Measurements from ENCODE around the gene TMIGD3. TPM values are rescaled to one million over a fixed set of nuclear protein-coding genes. Genes with fewer than 3 reads are reported as not detected.

TMIGD3 gene
- total and polyA plus RNA-seq, 2 donors (not counting 1 experiment from before 2014, with no cell fraction given), result 0.19 TPM; not detected in 1

GRCh38 chr1:111488669-111489068, 14.8 kb downstream of the TMIGD3 start:
- Mint-ChIP-seq H3K4me1 (peaks cover 14% of the 10 kb centered on the region), H3K9me3 (ENCODE audit: insufficient read depth) (no peaks in the 10 kb centered on the region), H3K4me3 (no peak overlapping the region), H3K27ac (no peak overlapping the region), H3K27me3 (no peaks in the 10 kb centered on the region)
- no peaks in the 10 kb centered on the region for H3K79me2 ChIP-seq (ENCODE audit: control insufficient read depth, insufficient read depth, low read length)
- H3K36me3 ChIP-seq (replicated peaks in 1 of 2; ENCODE audit: control extremely low read depth in 1 of 2, control insufficient read depth in 1 of 2, extremely low read depth in 1 of 2, insufficient read depth in 2 of 2, low read length in 1 of 2), result no peaks in the 10 kb centered on the region
- intact Hi-C loops (cut with micrococcal nuclease), result no loop called here
- H3K4me3 ChIP-seq (ENCODE audit: control extremely low read depth in 1 of 5, extremely low read depth in 1 of 5, insufficient read depth in 1 of 5, low read depth in 2 of 5, low read length in 4 of 5), result no peak overlapping the region
- H3K9me3 ChIP-seq (ENCODE audit: control extremely low read depth in 1 of 3, control insufficient read depth in 2 of 3, insufficient read depth in 1 of 3, low read length in 2 of 3), result no peaks in the 10 kb centered on the region
- TF ChIP-seq EZH2 (IDR thresholded peaks at IDR 0.05; ENCODE audit: borderline replicate concordance, insufficient read depth, low read depth, low read length, poor library complexity, severe bottlenecking), result no peak
- no peak for TF ChIP-seq CTCF (IDR thresholded peaks at IDR 0.05)
- H3K4me2 ChIP-seq (replicated peaks; ENCODE audit: low read depth, low read length, poor library complexity, severe bottlenecking), result no peak overlapping the region
- H3K4me1 ChIP-seq (ENCODE audit: control insufficient read depth in 2 of 2, insufficient read depth in 2 of 2, low read length in 2 of 2), result no peaks in the 10 kb centered on the region
- 93% methylated on average over 4 of the region's 9 CpGs for WGBS (ENCODE audit: insufficient coverage)
- no peak overlapping the region for H2AFZ ChIP-seq (ENCODE audit: insufficient read depth, low read depth, low read length, poor library complexity, severe bottlenecking)
- CTCF ChIA-PET, result interaction anchor here (0.9 to 4.3 kb wide), 8 partner anchors 9 to 268 kb away, joined by 3 to 51 read pairs (median 4); no protein-coding TSS in a partner anchor
- no peak overlapping the region for H3K27ac ChIP-seq (ENCODE audit: low read length in 2 of 2)
- no peak for ATAC-seq (ENCODE audit: low read depth)
- no peak for DNase-seq
- H3K27me3 ChIP-seq (replicated peaks in 1 of 4; ENCODE audit: control extremely low read depth in 1 of 4, control insufficient read depth in 3 of 4, insufficient read depth in 4 of 4, low read length in 3 of 4), result no peaks in the 10 kb centered on the region
- POLR2A ChIA-PET, result no interaction called here
- no peaks in the 10 kb centered on the region for H4K20me1 ChIP-seq (ENCODE audit: control insufficient read depth, insufficient read depth, low read length, poor library complexity, severe bottlenecking)
- H3K9ac ChIP-seq (ENCODE audit: low read length), result no peak overlapping the region

- Mint-ChIP-seq H3K4me3 (no peak overlapping the region), H3K4me1 (peaks cover 15% of the 10 kb centered on the region), H3K27me3 (no peaks in the 10 kb centered on the region), H3K9me3 (ENCODE audit: insufficient read depth) (no peaks in the 10 kb centered on the region), H3K27ac (no peak overlapping the region)
- TF ChIP-seq EZH2 (IDR thresholded peaks at IDR 0.05; ENCODE audit: borderline replicate concordance, insufficient read depth, low read depth, low read length, poor library complexity, severe bottlenecking) (no peak), CTCF (IDR thresholded peaks at IDR 0.05) (no peak)
- no peaks in the 10 kb centered on the region for H3K36me3 ChIP-seq (replicated peaks in 1 of 2; ENCODE audit: control extremely low read depth in 1 of 2, control insufficient read depth in 1 of 2, extremely low read depth in 1 of 2, insufficient read depth in 2 of 2, low read length in 1 of 2)
- DNase-seq (no peak), ATAC-seq (ENCODE audit: low read depth) (no peak)
- H3K27ac ChIP-seq (ENCODE audit: low read length in 2 of 2), result no peak overlapping the region
- no peaks in the 10 kb centered on the region for H3K79me2 ChIP-seq (ENCODE audit: control insufficient read depth, insufficient read depth, low read length)
- no peak overlapping the region for H3K4me2 ChIP-seq (replicated peaks; ENCODE audit: low read depth, low read length, poor library complexity, severe bottlenecking)
- no peak overlapping the region for H3K9ac ChIP-seq (ENCODE audit: low read length)
- H3K27me3 ChIP-seq (replicated peaks in 1 of 4; ENCODE audit: control extremely low read depth in 1 of 4, control insufficient read depth in 3 of 4, insufficient read depth in 4 of 4, low read length in 3 of 4), result no peaks in the 10 kb centered on the region
- no peak overlapping the region for H3K4me3 ChIP-seq (ENCODE audit: control extremely low read depth in 1 of 5, extremely low read depth in 1 of 5, insufficient read depth in 1 of 5, low read depth in 2 of 5, low read length in 4 of 5)
- no peaks in the 10 kb centered on the region for H3K9me3 ChIP-seq (ENCODE audit: control extremely low read depth in 1 of 3, control insufficient read depth in 2 of 3, insufficient read depth in 1 of 3, low read length in 2 of 3)
- H2AFZ ChIP-seq (ENCODE audit: insufficient read depth, low read depth, low read length, poor library complexity, severe bottlenecking), result no peak overlapping the region
- H4K20me1 ChIP-seq (ENCODE audit: control insufficient read depth, insufficient read depth, low read length, poor library complexity, severe bottlenecking), result no peaks in the 10 kb centered on the region
- intact Hi-C loops (cut with micrococcal nuclease), result no loop called here
- ChIA-PET CTCF (interaction anchor here (0.6 to 14.7 kb wide), 4 partner anchors 12 to 262 kb away, joined by 3 to 276 read pairs (median 4); partner anchors contain the start of genes ADORA3 and TMIGD3), POLR2A (interaction anchor here (0.8 kb wide), 1 partner anchor 16 kb away, joined by 3 read pairs; the partner anchor contains the start of genes ADORA3 and TMIGD3)
- no peaks in the 10 kb centered on the region for H3K4me1 ChIP-seq (ENCODE audit: control insufficient read depth in 2 of 2, insufficient read depth in 2 of 2, low read length in 2 of 2)
- WGBS (ENCODE audit: insufficient coverage), result 93% methylated on average over 6 of the region's 6 CpGs
Measured at GRCh38 chr1:111487133-111487532, 16.3 kb downstream of the TMIGD3 start.
